ENCODE measurements around the gene UPK3BL1. TPM values are rescaled to one million over a fixed set of nuclear protein-coding genes. Genes with fewer than 3 reads are reported as not detected.
"Not testable (repeated sequence)": the region's sequence is repeated elsewhere in the genome, so short reads cannot be mapped to it uniquely, and the experiment has no call there.

The UPK3BL1 gene
- total and polyA plus RNA-seq, 2 experiments from 2014 or later: 31.7 to 32.2 TPM

DNA sequence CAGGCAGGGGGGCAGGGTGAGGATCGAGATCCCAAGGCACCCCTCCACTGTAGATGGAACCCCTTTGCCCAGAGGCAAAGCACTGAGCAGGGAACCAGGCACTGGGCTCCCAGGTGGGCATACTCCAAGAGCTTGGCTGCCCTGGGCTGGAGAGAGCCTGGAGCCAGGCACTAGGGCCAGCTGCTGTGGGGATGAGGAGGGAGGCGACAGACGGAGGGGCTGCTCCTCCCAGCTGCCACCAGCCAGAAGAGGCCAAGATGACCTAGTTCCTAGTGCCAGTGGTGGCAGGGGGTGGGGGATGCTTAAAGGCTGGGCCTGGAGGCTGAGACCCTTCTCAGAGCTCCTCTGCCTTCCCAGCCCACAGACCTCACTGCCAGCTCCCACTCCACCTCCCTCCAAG lies 27.7 kb downstream of the UPK3BL1 start:
- H3K4me2 ChIP-seq; H3K36me3 ChIP-seq (replicated peaks; ENCODE audit: insufficient read depth, low read depth); H3K4me1 ChIP-seq (ENCODE audit: insufficient read depth); H3K9me3 ChIP-seq (ENCODE audit: low read depth); DNase-seq (ENCODE audit: low spot score); H4K20me1 ChIP-seq (ENCODE audit: insufficient read depth, poor library complexity, severe bottlenecking); H3K4me3 ChIP-seq; H2AFZ ChIP-seq; H3K27me3 ChIP-seq; H3K79me2 ChIP-seq; H3K9me2 ChIP-seq (replicated peaks; ENCODE audit: insufficient read depth); H3K27ac ChIP-seq: not testable (repeated sequence)
- no CpG with 5 or more reads among the region's 3 CpGs for WGBS (ENCODE audit: low lambda C conversion rate, missing lambda C conversion rate)

DNA sequence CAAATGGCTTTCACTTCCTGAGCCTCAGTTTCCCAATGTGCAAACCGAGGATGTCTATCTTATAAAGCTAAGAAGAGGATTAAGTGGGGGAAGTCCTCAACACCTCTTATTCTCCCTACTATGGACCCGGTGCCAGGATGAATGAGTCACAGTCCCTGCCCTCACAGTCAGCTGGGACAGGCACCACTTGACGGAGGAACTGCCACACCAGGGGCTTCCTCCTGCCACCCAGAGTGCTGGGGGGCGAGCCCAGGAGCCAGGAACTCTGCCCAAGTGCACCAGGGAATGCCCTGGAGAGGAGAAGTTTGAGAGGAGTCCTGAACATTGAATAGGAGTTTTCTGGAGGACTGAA lies 28.3 kb downstream of the UPK3BL1 start:
- not testable (repeated sequence) for H3K79me2 ChIP-seq; H3K4me2 ChIP-seq; H3K9me3 ChIP-seq (ENCODE audit: low read depth); H3K27ac ChIP-seq; H3K4me1 ChIP-seq (ENCODE audit: insufficient read depth); H3K36me3 ChIP-seq (replicated peaks; ENCODE audit: insufficient read depth, low read depth); H4K20me1 ChIP-seq (ENCODE audit: insufficient read depth, poor library complexity, severe bottlenecking); H3K27me3 ChIP-seq; H2AFZ ChIP-seq; H3K9me2 ChIP-seq (replicated peaks; ENCODE audit: insufficient read depth); H3K4me3 ChIP-seq; DNase-seq (ENCODE audit: low spot score)
- WGBS (ENCODE audit: low lambda C conversion rate, missing lambda C conversion rate): no CpG with 5 or more reads among the region's 4 CpGs

DNA sequence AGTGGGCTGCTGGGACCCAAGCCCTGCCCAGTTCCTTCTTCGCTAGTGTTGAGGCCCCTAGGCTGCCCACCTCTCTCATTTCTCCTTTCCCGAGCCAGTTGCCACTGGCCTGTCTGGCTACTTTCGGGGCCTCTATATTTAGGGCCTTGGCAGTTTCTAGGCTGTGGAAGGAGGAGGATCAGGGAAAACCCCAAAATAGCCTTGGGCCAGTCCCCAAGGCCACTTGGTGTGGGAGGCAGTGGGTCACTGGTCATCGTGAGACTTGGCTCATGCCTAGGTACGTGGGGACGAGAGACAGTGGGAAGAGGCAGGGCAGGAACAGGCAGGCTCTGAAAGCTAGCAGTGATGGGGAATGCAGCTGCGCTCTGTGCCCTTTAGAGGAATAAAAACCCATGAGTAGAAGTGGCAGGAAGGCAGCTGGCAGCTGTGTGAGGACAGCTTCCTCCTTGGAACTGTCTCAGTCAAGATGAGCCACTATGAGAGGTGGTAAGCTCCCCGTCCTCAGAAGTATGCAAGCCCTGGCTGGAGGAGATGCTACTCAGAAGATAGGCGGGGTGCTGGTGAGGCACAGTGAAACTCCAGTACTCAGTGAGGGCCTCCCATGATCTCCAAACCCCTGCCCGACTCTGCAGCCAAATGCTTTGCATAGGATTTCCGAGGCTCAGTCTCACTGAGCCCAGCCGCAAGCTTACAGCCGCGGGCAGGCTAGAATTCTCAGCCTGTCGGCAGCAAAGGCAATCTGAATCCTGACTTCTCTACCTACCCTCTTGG lies 28.8 kb downstream of the UPK3BL1 start:
- H3K27me3 ChIP-seq; H3K27ac ChIP-seq; H3K79me2 ChIP-seq; H3K9me3 ChIP-seq (ENCODE audit: low read depth); H3K4me3 ChIP-seq; H3K36me3 ChIP-seq (replicated peaks; ENCODE audit: insufficient read depth, low read depth); H4K20me1 ChIP-seq (ENCODE audit: insufficient read depth, poor library complexity, severe bottlenecking); H3K4me1 ChIP-seq (ENCODE audit: insufficient read depth); H3K4me2 ChIP-seq; DNase-seq (ENCODE audit: low spot score); H2AFZ ChIP-seq; H3K9me2 ChIP-seq (replicated peaks; ENCODE audit: insufficient read depth): not testable (repeated sequence)
- WGBS (ENCODE audit: low lambda C conversion rate, missing lambda C conversion rate): 90% methylated on average over 5 of the region's 15 CpGs

DNA sequence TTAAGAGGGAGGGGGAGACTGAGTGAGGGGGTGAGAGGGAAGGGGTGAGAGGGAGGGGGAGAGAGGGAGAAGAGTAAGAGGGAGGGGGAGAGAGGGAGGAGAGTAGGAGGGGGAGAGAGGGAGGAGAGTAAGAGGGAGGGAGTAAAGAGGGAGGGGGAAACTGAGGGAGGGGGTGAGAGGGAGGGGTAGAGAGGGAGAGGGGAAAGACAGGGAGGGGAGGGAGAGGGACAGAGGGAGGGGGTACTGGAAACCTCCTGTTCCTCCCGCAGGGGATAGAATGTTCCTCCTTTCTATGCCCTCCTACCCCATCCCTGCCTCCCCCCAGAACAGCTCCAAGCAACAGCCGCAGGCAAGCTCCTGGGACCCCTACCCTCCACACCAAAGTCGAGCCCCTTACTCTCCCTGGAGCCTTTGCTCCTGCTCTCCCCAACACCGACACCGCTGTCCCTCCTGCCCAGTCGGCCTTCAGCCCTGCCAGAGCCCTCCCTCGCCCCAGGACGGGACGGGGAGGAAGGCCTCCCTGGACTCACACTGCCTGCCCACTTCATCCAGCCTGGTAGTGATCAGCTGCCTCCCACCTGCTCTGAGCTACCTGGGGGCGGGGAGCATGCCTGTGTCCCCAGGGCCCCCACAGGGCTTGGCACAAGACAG lies 30.8 kb downstream of the UPK3BL1 start:
- WGBS (ENCODE audit: low lambda C conversion rate, missing lambda C conversion rate): 44% methylated on average over 8 of the region's 10 CpGs
- H2AFZ ChIP-seq; H3K4me3 ChIP-seq; H3K9me3 ChIP-seq (ENCODE audit: low read depth); H3K27me3 ChIP-seq; H3K4me1 ChIP-seq (ENCODE audit: insufficient read depth); H3K4me2 ChIP-seq; H3K9me2 ChIP-seq (replicated peaks; ENCODE audit: insufficient read depth); H4K20me1 ChIP-seq (ENCODE audit: insufficient read depth, poor library complexity, severe bottlenecking); H3K36me3 ChIP-seq (replicated peaks; ENCODE audit: insufficient read depth, low read depth); H3K27ac ChIP-seq; H3K79me2 ChIP-seq: not testable (repeated sequence)
- peak; percentile 16 for DNase-seq (ENCODE audit: low spot score)

DNA sequence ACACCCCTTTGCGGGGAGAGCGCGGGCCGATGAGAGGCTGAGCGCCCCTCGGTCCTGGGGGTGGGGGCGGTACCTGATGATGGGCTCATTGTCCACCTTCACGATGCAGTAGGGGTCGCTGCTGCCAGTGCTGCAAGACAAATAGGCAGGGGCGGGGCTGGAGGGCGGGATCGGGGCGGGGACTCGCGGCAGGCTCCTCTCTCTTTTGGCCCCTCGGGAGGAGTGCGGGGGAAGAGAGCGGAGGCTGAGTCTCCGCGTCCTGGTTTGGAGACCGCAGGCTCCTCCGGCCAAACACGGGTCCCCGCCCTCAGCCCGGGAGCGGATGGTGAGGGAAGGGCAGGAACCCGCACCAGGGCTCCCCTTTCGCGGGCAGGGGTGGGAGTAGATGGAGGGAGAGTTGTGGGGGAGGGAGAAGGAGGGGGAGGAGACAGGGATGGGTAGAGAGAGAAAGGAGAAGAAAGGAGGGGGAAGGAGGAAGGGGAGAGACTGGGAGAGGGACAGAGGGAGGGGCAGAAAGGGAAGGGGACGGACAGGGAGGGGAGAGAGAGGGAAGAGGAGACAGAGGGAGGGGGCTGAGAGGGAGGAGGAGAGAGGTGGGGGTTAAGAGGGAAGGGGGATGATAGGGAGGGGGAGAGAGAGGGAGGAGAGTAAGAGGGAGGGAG lies 31.4 kb downstream of the UPK3BL1 start:
- H3K27ac ChIP-seq; H3K9me3 ChIP-seq (ENCODE audit: low read depth); H3K36me3 ChIP-seq (replicated peaks; ENCODE audit: insufficient read depth, low read depth); DNase-seq (ENCODE audit: low spot score); H2AFZ ChIP-seq; H3K79me2 ChIP-seq; H3K4me2 ChIP-seq; H3K27me3 ChIP-seq; H4K20me1 ChIP-seq (ENCODE audit: insufficient read depth, poor library complexity, severe bottlenecking); H3K4me1 ChIP-seq (ENCODE audit: insufficient read depth); H3K9me2 ChIP-seq (replicated peaks; ENCODE audit: insufficient read depth); H3K4me3 ChIP-seq: not testable (repeated sequence)
- no CpG with 5 or more reads among the region's 30 CpGs for WGBS (ENCODE audit: low lambda C conversion rate, missing lambda C conversion rate)

DNA sequence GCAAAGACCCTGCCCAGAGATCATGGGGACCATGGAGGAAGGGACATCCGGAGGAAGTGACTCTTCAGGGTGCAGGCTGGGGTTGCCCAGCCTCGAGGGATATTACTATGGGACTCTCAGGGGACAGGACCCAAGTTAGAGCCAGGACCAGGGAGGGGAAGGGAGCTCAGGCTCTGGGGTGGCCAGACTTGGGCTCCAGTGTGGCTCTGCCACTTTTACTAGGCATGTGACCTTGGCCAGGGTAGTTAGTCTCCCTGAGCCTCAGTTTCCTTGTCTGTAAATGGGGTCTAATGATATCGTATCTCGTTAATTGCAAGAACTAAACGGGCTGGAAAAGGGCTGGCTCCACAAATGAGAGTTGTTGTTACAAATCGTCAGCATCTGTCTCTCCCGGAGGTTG lies 32.1 kb downstream of the UPK3BL1 start:
- not testable (repeated sequence) for H3K27ac ChIP-seq

DNA sequence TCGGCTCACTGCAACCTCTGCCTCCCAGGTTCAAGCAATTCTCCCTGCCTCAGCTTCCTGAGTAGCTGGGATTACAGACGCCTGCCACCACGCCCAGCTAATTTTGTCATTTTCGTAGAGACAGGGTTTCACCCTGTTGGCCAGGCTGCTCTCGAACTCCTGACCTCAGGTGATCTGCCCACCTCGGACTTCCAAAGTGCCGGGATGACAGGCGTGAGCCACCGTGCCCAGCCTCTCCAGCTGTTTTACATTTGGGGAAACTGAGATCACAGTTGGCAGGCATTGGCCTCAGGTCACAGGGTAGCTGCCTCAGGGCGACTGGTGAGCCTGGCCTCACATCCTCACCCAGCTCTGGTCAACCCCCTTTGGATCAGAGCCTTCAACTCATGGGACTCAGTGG lies 32.9 kb downstream of the UPK3BL1 start:
- H3K36me3 ChIP-seq (replicated peaks; ENCODE audit: insufficient read depth, low read depth); H3K27me3 ChIP-seq; H4K20me1 ChIP-seq (ENCODE audit: insufficient read depth, poor library complexity, severe bottlenecking); H3K9me3 ChIP-seq (ENCODE audit: low read depth); H3K9me2 ChIP-seq (replicated peaks; ENCODE audit: insufficient read depth); H2AFZ ChIP-seq; DNase-seq (ENCODE audit: low spot score); H3K27ac ChIP-seq; H3K4me3 ChIP-seq; H3K79me2 ChIP-seq; H3K4me2 ChIP-seq; H3K4me1 ChIP-seq (ENCODE audit: insufficient read depth): not testable (repeated sequence)
- WGBS (ENCODE audit: low lambda C conversion rate, missing lambda C conversion rate): 83% methylated on average over 5 of the region's 10 CpGs

More for the DNA sequence above, 32.1 kb downstream of the UPK3BL1 start:
- not testable (repeated sequence) for H3K9me3 ChIP-seq (ENCODE audit: low read depth); H3K9me2 ChIP-seq (replicated peaks; ENCODE audit: insufficient read depth); H3K27me3 ChIP-seq; H3K4me3 ChIP-seq; H3K36me3 ChIP-seq (replicated peaks; ENCODE audit: insufficient read depth, low read depth); DNase-seq (ENCODE audit: low spot score); H3K4me2 ChIP-seq; H3K79me2 ChIP-seq; H4K20me1 ChIP-seq (ENCODE audit: insufficient read depth, poor library complexity, severe bottlenecking); H2AFZ ChIP-seq; H3K4me1 ChIP-seq (ENCODE audit: insufficient read depth)
- 90% methylated on average over 4 of the region's 7 CpGs for WGBS (ENCODE audit: low lambda C conversion rate, missing lambda C conversion rate)

DNA sequence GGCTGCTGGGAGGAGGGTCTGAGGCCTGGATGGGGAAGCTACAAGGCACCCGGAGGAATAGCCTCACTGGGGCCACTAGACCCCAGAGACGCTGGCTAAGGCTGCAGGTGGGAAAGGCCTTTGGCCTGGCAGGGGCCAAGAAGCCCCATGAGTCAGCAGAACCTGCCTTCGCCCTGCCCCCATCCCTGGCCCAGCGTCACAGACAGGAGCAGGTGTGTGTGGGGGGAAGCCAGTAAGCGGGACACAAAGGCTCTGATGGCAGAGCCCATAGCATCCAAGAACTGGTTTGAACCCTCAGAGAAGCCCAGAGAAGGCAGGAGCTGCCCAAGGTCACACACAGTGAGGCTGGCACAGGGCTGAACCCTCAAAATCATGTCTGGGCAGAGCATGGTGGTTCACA lies 35.7 kb downstream of the UPK3BL1 start:
- no CpG with 5 or more reads among the region's 5 CpGs for WGBS (ENCODE audit: low lambda C conversion rate, missing lambda C conversion rate)
- H2AFZ ChIP-seq: not testable (repeated sequence)

More for the DNA sequence above, 35.7 kb downstream of the UPK3BL1 start:
- H3K27ac ChIP-seq; H3K9me2 ChIP-seq (replicated peaks; ENCODE audit: insufficient read depth); H3K4me2 ChIP-seq; DNase-seq (ENCODE audit: low spot score); H3K4me1 ChIP-seq (ENCODE audit: insufficient read depth); H4K20me1 ChIP-seq (ENCODE audit: insufficient read depth, poor library complexity, severe bottlenecking); H3K9me3 ChIP-seq (ENCODE audit: low read depth); H3K36me3 ChIP-seq (replicated peaks; ENCODE audit: insufficient read depth, low read depth); H3K27me3 ChIP-seq; H3K4me3 ChIP-seq; H3K79me2 ChIP-seq: not testable (repeated sequence)

All from hepatocyte (in vitro differentiated cells).